ENCODE measurements around the gene EPHA1.

EPHA1 gene

GRCh38 chr7:143369678-143370651, 38.7 kb downstream of the EPHA1 start:
- ChIA-PET CTCF (interaction anchor here (0.6 to 4.8 kb wide), 5 partner anchors 10 to 835 kb away, joined by 3 to 43 read pairs (median 4); no protein-coding TSS in a partner anchor), POLR2A (interaction anchor here (2.9 kb wide), 1 partner anchor 10 kb away, joined by 13 read pairs; no protein-coding TSS in a partner anchor)
- Histone ChIP-seq H3K4me3 (ENCODE audit: low read depth, low read length) (no peak overlapping the region), H3K36me3 (ENCODE audit: control insufficient read depth in 2 of 2, insufficient read depth in 1 of 2, low read length in 2 of 2) (no peaks in the 10 kb centered on the region), H3K27ac (ENCODE audit: extremely low read depth, low read depth, low read length) (no peak overlapping the region), H3K9me3 (ENCODE audit: control insufficient read depth, insufficient read depth, low read depth, low read length) (no peaks in the 10 kb centered on the region), H3K4me1 (ENCODE audit: control insufficient read depth, insufficient read depth, low read length) (no peaks in the 10 kb centered on the region)
- no peak for TF ChIP-seq PRDM6 (tag by site-specific recombination; IDR thresholded peaks at IDR 0.05)
- TF ChIP-seq ZNF560 (tag by site-specific recombination; IDR thresholded peaks at IDR 0.05; ENCODE audit: borderline replicate concordance) = no peak
- no peak for TF ChIP-seq YY2 (tag by site-specific recombination; IDR thresholded peaks at IDR 0.05)
- TF ChIP-seq PATZ1 (tag by site-specific recombination; IDR thresholded peaks at IDR 0.05) = no peak
- no peak for TF ChIP-seq ZSCAN4 (tag by site-specific recombination; IDR thresholded peaks at IDR 0.05)
- TF ChIP-seq ZNF416 (tag by site-specific recombination; IDR thresholded peaks at IDR 0.05) = no peak
- TF ChIP-seq ZNF362 (tag by site-specific recombination; IDR thresholded peaks at IDR 0.05) = no peak
- TF ChIP-seq BCL6B (tag by site-specific recombination; IDR thresholded peaks at IDR 0.05) = no peak
- TF ChIP-seq SCRT2 (tag by site-specific recombination; IDR thresholded peaks at IDR 0.05) = no peak
- TF ChIP-seq SP2 (tag by site-specific recombination; IDR thresholded peaks at IDR 0.05) = no peak
- TF ChIP-seq ZNF221 (tag by site-specific recombination; IDR thresholded peaks at IDR 0.05; ENCODE audit: borderline replicate concordance) = no peak
- no peak for TF ChIP-seq ZBTB44 (tag by site-specific recombination; IDR thresholded peaks at IDR 0.05)

- ChIA-PET POLR2A (no interaction called here), CTCF (interaction anchor here (1.5 to 4.8 kb wide), 3 partner anchors 11 to 63 kb away, joined by 4 to 43 read pairs (median 7); no protein-coding TSS in a partner anchor)
- H3K4me1 ChIP-seq (ENCODE audit: control insufficient read depth, insufficient read depth, low read length) = no peaks in the 10 kb centered on the region
- no peaks in the 10 kb centered on the region for H3K9me3 ChIP-seq (ENCODE audit: control insufficient read depth, insufficient read depth, low read depth, low read length)
- H3K4me3 ChIP-seq (ENCODE audit: low read depth, low read length) = no peak overlapping the region
- H3K36me3 ChIP-seq (ENCODE audit: control insufficient read depth in 2 of 2, insufficient read depth in 1 of 2, low read length in 2 of 2) = no peaks in the 10 kb centered on the region
- no peak overlapping the region for H3K27ac ChIP-seq (ENCODE audit: extremely low read depth, low read depth, low read length)
- TF ChIP-seq RBAK (tag by site-specific recombination; IDR thresholded peaks at IDR 0.05) (no peak), ZNF530 (tag by site-specific recombination; IDR thresholded peaks at IDR 0.05; ENCODE audit: low read depth) (no peak), PRDM1 (tag by site-specific recombination; IDR thresholded peaks at IDR 0.05) (no peak), MYNN (tag by site-specific recombination; IDR thresholded peaks at IDR 0.05; ENCODE audit: borderline replicate concordance) (no peak), ZNF121 (tag by site-specific recombination; IDR thresholded peaks at IDR 0.05) (no peak), ZNF155 (tag by site-specific recombination; IDR thresholded peaks at IDR 0.05) (no peak), HOXD13 (CRISPR knock-in tag; IDR thresholded peaks at IDR 0.05; ENCODE audit: borderline replicate concordance) (no peak), BCL11A (tag by site-specific recombination; IDR thresholded peaks at IDR 0.05; ENCODE audit: low read depth) (no peak), ZSCAN18 (tag by site-specific recombination; IDR thresholded peaks at IDR 0.05) (no peak), ZNF580 (tag by site-specific recombination; IDR thresholded peaks at IDR 0.05) (no peak), ZBTB48 (tag by site-specific recombination; IDR thresholded peaks at IDR 0.05) (no peak)
Measured at GRCh38 chr7:143368387-143368786, 40.3 kb downstream of the EPHA1 start.

Data from HEK293 (cell line).